HepG2 (cell line): ENCODE data around the gene FAF2. TPM values are rescaled to one million over a fixed set of nuclear protein-coding genes. Genes with fewer than 3 reads are reported as not detected.

Experiments used
- CREB1 ChIP-seq, 2 experiments: fragments of 450-650 bp in 1 of 2; IDR thresholded peaks; 2 replicates each; pipeline ENCODE4 v1.6.1; 2016 to 2017; ENCODE audit warnings: control low read depth in 1 of 2, mild to moderate bottlenecking in 1 of 2, missing compliant biosample characterization in 1 of 2, missing genetic modification characterization in 1 of 2
- DZIP1 ChIP-seq: sonication (generic); formaldehyde crosslinking; IDR thresholded peaks from 2 replicates; pipeline ENCODE4 v1.5.0; 2020; ENCODE audit warnings: mild to moderate bottlenecking, missing genetic modification reagents
- KLF15 ChIP-seq: sonication (generic); formaldehyde crosslinking; IDR thresholded peaks from 2 replicates; pipeline ENCODE4 v1.8.1; 2023; ENCODE audit warnings: borderline replicate concordance, mild to moderate bottlenecking, inconsistent platforms, missing genetic modification reagents, mixed read lengths
- PAX8 ChIP-seq: sonication (generic); formaldehyde crosslinking; IDR thresholded peaks from 2 replicates; pipeline ENCODE4 v1.8.0; 2022; ENCODE audit warnings: mild to moderate bottlenecking, missing genetic modification reagents, borderline replicate concordance
- ZBTB40 ChIP-seq, 2 experiments: fragments of 450-650 bp in 1 of 2; sonication (generic) in 1 of 2; formaldehyde crosslinking in 1 of 2; IDR thresholded peaks; 2 replicates each; pipeline versions ENCODE4 v1.6.1 to v1.8.0; 2016 to 2022; ENCODE audit warnings: antibody characterized with exemption in 1 of 2, mild to moderate bottlenecking in 1 of 2, missing genetic modification reagents in 1 of 2
- ZNF501 ChIP-seq: sonication (generic); formaldehyde crosslinking; IDR thresholded peaks from 2 replicates; pipeline ENCODE4 v1.5.1; 2020; ENCODE audit warnings: mild to moderate bottlenecking, moderate library complexity, missing genetic modification reagents
- ZNF672 ChIP-seq: sonication (generic); formaldehyde crosslinking; IDR thresholded peaks from 2 replicates; pipeline ENCODE4 v1.8.1; 2022; ENCODE audit warnings: missing genetic modification reagents
- polyA plus RNA-seq, 8 experiments: library from polyadenylated mRNA; depleted of rRNA in 3 of 8; stranded (reverse) in 7 of 8; unstranded in 1 of 8; fragments of >200 nt; fragmentation: Illumina TruSeq in 4 of 8; extraction: Trizol in 4 of 8; gene quantifications; 2 replicates each; pipeline versions ENCODE4 v1.2.1 to v1.2.3, GENCODE V29; 2011 to 2016; ENCODE audit warnings: low read depth in 4 of 8, missing spikeins in 1 of 8, mixed read lengths in 1 of 8; ENCODE audit not compliant: insufficient read depth in 1 of 8
- total RNA-seq, 5 experiments: library from RNA; depleted of rRNA; stranded (reverse); fragments of >200 nt; fragmentation: Illumina TruSeq; extraction: Trizol; gene quantifications; 2 replicates each; pipeline ENCODE4 v1.2.3, GENCODE V29; 2016; ENCODE audit warnings: low read depth in 1 of 5
- TF ChIP-seq, protein P1 (sequence below): sonication (generic); formaldehyde crosslinking; IDR thresholded peaks from 2 replicates; pipeline ENCODE4 v1.5.1; 2020; ENCODE audit warnings: missing genetic modification reagents, mild to moderate bottlenecking, borderline replicate concordance

The FAF2 gene
- total and polyA plus RNA-seq, 2 of the 13 experiments (the other 11 are each of a cell fraction or from before 2014, with no cell fraction given) = 27.8 to 34.3 TPM

DNA sequence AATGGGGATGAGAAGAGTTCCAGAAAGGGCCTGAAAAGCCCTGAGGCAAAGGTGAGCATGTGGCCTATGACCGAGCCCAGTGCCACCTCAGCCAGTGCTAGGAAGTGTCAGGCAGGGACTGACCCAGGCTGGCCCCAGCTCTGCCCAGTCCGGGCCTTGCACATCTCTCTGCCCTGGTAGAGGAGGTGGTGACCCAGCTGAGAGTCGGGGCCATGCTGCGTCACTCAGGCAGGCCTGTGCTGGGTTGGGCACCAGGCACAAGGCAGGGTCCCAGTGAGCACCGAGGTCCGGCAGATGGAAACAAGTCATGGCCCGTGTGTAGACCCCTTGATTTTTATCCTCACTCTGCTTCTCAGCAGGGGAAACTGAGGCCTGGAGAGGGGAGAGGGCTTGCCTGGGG, 101.7 kb downstream of the FAF2 start (continued):
- TF ChIP-seq ZBTB40 (IDR thresholded peaks at IDR 0.05) (no peak), ZBTB40 (CRISPR knock-in tag; IDR thresholded peaks at IDR 0.05) (peak; percentile 62; the same call in 1 of the 2 replicates), DZIP1 (CRISPR knock-in tag) (peak; percentile 14; the same call in 1 of the 2 replicates), CREB1 (IDR thresholded peaks at IDR 0.05) (no peak), CREB1 (CRISPR knock-in tag; IDR thresholded peaks at IDR 0.05) (no peak), ZNF672 (CRISPR knock-in tag) (no peak), PAX8 (CRISPR knock-in tag) (no peak), ZNF501 (CRISPR knock-in tag) (peak; percentile 56), KLF15 (CRISPR knock-in tag) (0 out of 2 replicates have a peak, but pooled peaks have one; percentile 14)
- TF ChIP-seq, protein P1, sequence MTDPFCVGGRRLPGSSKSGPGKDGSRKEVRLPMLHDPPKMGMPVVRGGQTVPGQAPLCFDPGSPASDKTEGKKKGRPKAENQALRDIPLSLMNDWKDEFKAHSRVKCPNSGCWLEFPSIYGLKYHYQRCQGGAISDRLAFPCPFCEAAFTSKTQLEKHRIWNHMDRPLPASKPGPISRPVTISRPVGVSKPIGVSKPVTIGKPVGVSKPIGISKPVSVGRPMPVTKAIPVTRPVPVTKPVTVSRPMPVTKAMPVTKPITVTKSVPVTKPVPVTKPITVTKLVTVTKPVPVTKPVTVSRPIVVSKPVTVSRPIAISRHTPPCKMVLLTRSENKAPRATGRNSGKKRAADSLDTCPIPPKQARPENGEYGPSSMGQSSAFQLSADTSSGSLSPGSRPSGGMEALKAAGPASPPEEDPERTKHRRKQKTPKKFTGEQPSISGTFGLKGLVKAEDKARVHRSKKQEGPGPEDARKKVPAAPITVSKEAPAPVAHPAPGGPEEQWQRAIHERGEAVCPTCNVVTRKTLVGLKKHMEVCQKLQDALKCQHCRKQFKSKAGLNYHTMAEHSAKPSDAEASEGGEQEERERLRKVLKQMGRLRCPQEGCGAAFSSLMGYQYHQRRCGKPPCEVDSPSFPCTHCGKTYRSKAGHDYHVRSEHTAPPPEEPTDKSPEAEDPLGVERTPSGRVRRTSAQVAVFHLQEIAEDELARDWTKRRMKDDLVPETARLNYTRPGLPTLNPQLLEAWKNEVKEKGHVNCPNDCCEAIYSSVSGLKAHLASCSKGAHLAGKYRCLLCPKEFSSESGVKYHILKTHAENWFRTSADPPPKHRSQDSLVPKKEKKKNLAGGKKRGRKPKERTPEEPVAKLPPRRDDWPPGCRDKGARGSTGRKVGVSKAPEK (CRISPR knock-in tag) = no peak
